ENCODE results near the gene TMEM178A. TPM values are rescaled to one million over a fixed set of nuclear protein-coding genes. Genes with fewer than 3 reads are reported as not detected.

TMEM178A gene
- total and polyA plus RNA-seq, 7 experiments from 2014 or later: 0.32 to 0.54 (median 0.43) TPM; not detected in 3

GRCh38 chr2:39706945-39707344, 41.2 kb downstream of the TMEM178A start:
- peaks cover 10 to 28% (median 23%) of the 10 kb centered on the region in 5 donors for H3K27me3 Mint-ChIP-seq
- intact Hi-C loops (cut with micrococcal nuclease): no loop called here
- ATAC-seq (no peak), DNase-seq (no peak)
- no peak overlapping the region for H3K27ac Mint-ChIP-seq
- no peaks in the 10 kb centered on the region for H3K27me3 ChIP-seq (ENCODE audit: control insufficient read depth in 2 of 2, insufficient read depth in 2 of 2, low read length in 2 of 2)
- no peaks in the 10 kb centered on the region for H3K4me1 Mint-ChIP-seq
- peaks cover 0 to 20% (median 6%) of the 10 kb centered on the region in 11 donors for H3K9me3 Mint-ChIP-seq
- H3K4me3 ChIP-seq (ENCODE audit: low read length): no peak overlapping the region
- no peak overlapping the region for H3K27ac ChIP-seq (ENCODE audit: low read depth, low read length)
- peaks cover 0 to 5% (median 0%) of the 10 kb centered on the region in 3 experiments for H3K9me3 ChIP-seq (ENCODE audit: control insufficient read depth in 2 of 3, low read length in 3 of 3)
- no peaks in the 10 kb centered on the region for H3K4me1 ChIP-seq (ENCODE audit: control insufficient read depth in 2 of 2, insufficient read depth in 2 of 2, low read length in 2 of 2)
- no peak overlapping the region for H3K4me3 Mint-ChIP-seq
- ChIA-PET CTCF (no interaction called here), POLR2A (no interaction called here)
- H3K36me3 ChIP-seq (ENCODE audit: control insufficient read depth in 2 of 3, insufficient read depth in 3 of 3, low read length in 3 of 3): no peaks in the 10 kb centered on the region
- H3K36me3 Mint-ChIP-seq: peaks cover 0 to 11% (median 3%) of the 10 kb centered on the region in 5 donors

- ATAC-seq: no peak
- Mint-ChIP-seq H3K9me3 (peaks cover 0 to 12% (median under 1%) of the 10 kb centered on the region in 11 donors), H3K4me1 (no peaks in the 10 kb centered on the region)
Measured at GRCh38 chr2:39708003-39708402, 42.3 kb downstream of the TMEM178A start.

GRCh38 chr2:39710807-39711206, 45.1 kb downstream of the TMEM178A start:
- H3K27me3 ChIP-seq (ENCODE audit: control insufficient read depth in 2 of 2, insufficient read depth in 2 of 2, low read length in 2 of 2): no peaks in the 10 kb centered on the region
- Mint-ChIP-seq H3K9me3 (peaks cover 0 to 4% (median 0%) of the 10 kb centered on the region in 11 donors), H3K36me3 (peaks cover 0 to 4% (median 0%) of the 10 kb centered on the region in 5 donors), H3K27ac (no peak overlapping the region), H3K4me3 (no peak overlapping the region), H3K27me3 (peaks cover 10 to 29% (median 20%) of the 10 kb centered on the region in 5 donors), H3K4me1 (no peaks in the 10 kb centered on the region)
- ATAC-seq (no peak), DNase-seq (no peak)
- no peaks in the 10 kb centered on the region for H3K9me3 ChIP-seq (ENCODE audit: control insufficient read depth in 2 of 3, low read length in 3 of 3)
- intact Hi-C loops (cut with micrococcal nuclease): no loop called here
- H3K4me3 ChIP-seq (ENCODE audit: low read length): no peak overlapping the region
- no peaks in the 10 kb centered on the region for H3K4me1 ChIP-seq (ENCODE audit: control insufficient read depth in 2 of 2, insufficient read depth in 2 of 2, low read length in 2 of 2)
- H3K36me3 ChIP-seq (ENCODE audit: control insufficient read depth in 2 of 3, insufficient read depth in 3 of 3, low read length in 3 of 3): no peaks in the 10 kb centered on the region
- CTCF ChIA-PET: no interaction called here
- POLR2A ChIA-PET: no interaction called here
- no peak overlapping the region for H3K27ac ChIP-seq (ENCODE audit: low read depth, low read length)

More at GRCh38 chr2:39708003-39708402, 42.3 kb downstream of the TMEM178A start:
- H3K9me3 ChIP-seq (ENCODE audit: control insufficient read depth in 2 of 3, low read length in 3 of 3): no peaks in the 10 kb centered on the region
- intact Hi-C loops (cut with micrococcal nuclease): no loop called here
- no peak for DNase-seq
- H3K36me3 ChIP-seq (ENCODE audit: control insufficient read depth in 2 of 3, insufficient read depth in 3 of 3, low read length in 3 of 3): no peaks in the 10 kb centered on the region
- POLR2A ChIA-PET: no interaction called here
- Mint-ChIP-seq H3K27ac (no peak overlapping the region), H3K36me3 (peaks cover 0 to 7% (median 0%) of the 10 kb centered on the region in 5 donors), H3K27me3 (peaks cover 10 to 28% (median 23%) of the 10 kb centered on the region in 5 donors), H3K4me3 (no peak overlapping the region)
- H3K4me3 ChIP-seq (ENCODE audit: low read length): no peak overlapping the region
- H3K27me3 ChIP-seq (ENCODE audit: control insufficient read depth in 2 of 2, insufficient read depth in 2 of 2, low read length in 2 of 2): no peaks in the 10 kb centered on the region
- H3K27ac ChIP-seq (ENCODE audit: low read depth, low read length): no peak overlapping the region
- CTCF ChIA-PET: no interaction called here
- no peaks in the 10 kb centered on the region for H3K4me1 ChIP-seq (ENCODE audit: control insufficient read depth in 2 of 2, insufficient read depth in 2 of 2, low read length in 2 of 2)

- DNase-seq: no peak
- no peak overlapping the region for H3K4me3 Mint-ChIP-seq
- no peak for ATAC-seq
- intact Hi-C loops (cut with micrococcal nuclease): no loop called here
- no peak overlapping the region for H3K27ac Mint-ChIP-seq
- Histone ChIP-seq H3K4me3 (ENCODE audit: low read length) (no peak overlapping the region), H3K4me1 (ENCODE audit: control insufficient read depth in 2 of 2, insufficient read depth in 2 of 2, low read length in 2 of 2) (no peaks in the 10 kb centered on the region), H3K27me3 (ENCODE audit: control insufficient read depth in 2 of 2, insufficient read depth in 2 of 2, low read length in 2 of 2) (no peaks in the 10 kb centered on the region), H3K36me3 (ENCODE audit: control insufficient read depth in 2 of 3, insufficient read depth in 3 of 3, low read length in 3 of 3) (no peaks in the 10 kb centered on the region), H3K9me3 (ENCODE audit: control insufficient read depth in 2 of 3, low read length in 3 of 3) (no peaks in the 10 kb centered on the region), H3K27ac (ENCODE audit: low read depth, low read length) (no peak overlapping the region)
- CTCF ChIA-PET: no interaction called here
- H3K4me1 Mint-ChIP-seq: no peaks in the 10 kb centered on the region
- POLR2A ChIA-PET: no interaction called here
- peaks cover 2 to 30% (median 6%) of the 10 kb centered on the region in 5 donors for H3K27me3 Mint-ChIP-seq
- peaks cover 0 to 2% (median 0%) of the 10 kb centered on the region in 5 donors for H3K36me3 Mint-ChIP-seq
- peaks cover 0 to 2% (median 0%) of the 10 kb centered on the region in 11 donors for H3K9me3 Mint-ChIP-seq
Measured at GRCh38 chr2:39712953-39713352, 47.2 kb downstream of the TMEM178A start.

- no peaks in the 10 kb centered on the region for H3K4me1 ChIP-seq (ENCODE audit: control insufficient read depth in 2 of 2, insufficient read depth in 2 of 2, low read length in 2 of 2)
- no peak overlapping the region for H3K4me3 Mint-ChIP-seq
Measured at GRCh38 chr2:39715095-39715494, 49.4 kb downstream of the TMEM178A start.

GRCh38 chr2:39715822-39716221, 50.1 kb downstream of the TMEM178A start:
- H3K9me3 Mint-ChIP-seq: no peaks in the 10 kb centered on the region
- H3K4me1 ChIP-seq (ENCODE audit: control insufficient read depth in 2 of 2, insufficient read depth in 2 of 2, low read length in 2 of 2): no peaks in the 10 kb centered on the region
- no peak overlapping the region for H3K4me3 ChIP-seq (ENCODE audit: low read length)
- H3K4me3 Mint-ChIP-seq: no peak overlapping the region
- H3K27ac ChIP-seq (ENCODE audit: low read depth, low read length): no peak overlapping the region
- no peaks in the 10 kb centered on the region for H3K4me1 Mint-ChIP-seq
- DNase-seq (no peak), ATAC-seq (no peak)
- no peaks in the 10 kb centered on the region for H3K36me3 ChIP-seq (ENCODE audit: control insufficient read depth in 2 of 3, insufficient read depth in 3 of 3, low read length in 3 of 3)
- POLR2A ChIA-PET: no interaction called here
- no peaks in the 10 kb centered on the region for H3K9me3 ChIP-seq (ENCODE audit: control insufficient read depth in 2 of 3, low read length in 3 of 3)
- intact Hi-C loops (cut with micrococcal nuclease): no loop called here
- CTCF ChIA-PET: no interaction called here
- H3K36me3 Mint-ChIP-seq: no peaks in the 10 kb centered on the region
- peaks cover 7 to 31% (median 7%) of the 10 kb centered on the region in 5 donors for H3K27me3 Mint-ChIP-seq
- no peak overlapping the region for H3K27ac Mint-ChIP-seq
- H3K27me3 ChIP-seq (ENCODE audit: control insufficient read depth in 2 of 2, insufficient read depth in 2 of 2, low read length in 2 of 2): no peaks in the 10 kb centered on the region

More at GRCh38 chr2:39715095-39715494, 49.4 kb downstream of the TMEM178A start:
- H3K27ac ChIP-seq (ENCODE audit: low read depth, low read length): no peak overlapping the region
- intact Hi-C loops (cut with micrococcal nuclease): no loop called here
- Mint-ChIP-seq H3K27me3 (peaks cover 0 to 30% (median under 1%) of the 10 kb centered on the region in 5 donors), H3K36me3 (no peaks in the 10 kb centered on the region), H3K4me1 (no peaks in the 10 kb centered on the region), H3K9me3 (no peaks in the 10 kb centered on the region), H3K27ac (no peak overlapping the region)
- H3K36me3 ChIP-seq (ENCODE audit: control insufficient read depth in 2 of 3, insufficient read depth in 3 of 3, low read length in 3 of 3): no peaks in the 10 kb centered on the region
- DNase-seq: no peak
- H3K9me3 ChIP-seq (ENCODE audit: control insufficient read depth in 2 of 3, low read length in 3 of 3): no peaks in the 10 kb centered on the region
- POLR2A ChIA-PET: no interaction called here
- H3K27me3 ChIP-seq (ENCODE audit: control insufficient read depth in 2 of 2, insufficient read depth in 2 of 2, low read length in 2 of 2): no peaks in the 10 kb centered on the region
- CTCF ChIA-PET: no interaction called here
- no peak for ATAC-seq
- H3K4me3 ChIP-seq (ENCODE audit: low read length): no peak overlapping the region

- POLR2A ChIA-PET: no interaction called here
- intact Hi-C loops (cut with micrococcal nuclease): no loop called here
- no peak overlapping the region for H3K27ac ChIP-seq (ENCODE audit: low read depth, low read length)
- Mint-ChIP-seq H3K27ac (no peak overlapping the region), H3K36me3 (no peaks in the 10 kb centered on the region), H3K4me3 (no peak overlapping the region), H3K9me3 (no peaks in the 10 kb centered on the region), H3K4me1 (no peaks in the 10 kb centered on the region), H3K27me3 (peaks cover 7 to 32% (median 14%) of the 10 kb centered on the region in 5 donors)
- CTCF ChIA-PET: no interaction called here
- ATAC-seq (no peak), DNase-seq (no peak)
- no peaks in the 10 kb centered on the region for H3K9me3 ChIP-seq (ENCODE audit: control insufficient read depth in 2 of 3, low read length in 3 of 3)
- H3K4me3 ChIP-seq (ENCODE audit: low read length): no peak overlapping the region
- H3K4me1 ChIP-seq (ENCODE audit: control insufficient read depth in 2 of 2, insufficient read depth in 2 of 2, low read length in 2 of 2): no peaks in the 10 kb centered on the region
- no peaks in the 10 kb centered on the region for H3K36me3 ChIP-seq (ENCODE audit: control insufficient read depth in 2 of 3, insufficient read depth in 3 of 3, low read length in 3 of 3)
- H3K27me3 ChIP-seq (ENCODE audit: control insufficient read depth in 2 of 2, insufficient read depth in 2 of 2, low read length in 2 of 2): no peaks in the 10 kb centered on the region
Measured at GRCh38 chr2:39717067-39717466, 51.4 kb downstream of the TMEM178A start.

Measured in naive thymus-derived CD4-positive, alpha-beta T cell (primary cell).